ENCODE results near the gene MTMR12.

GRCh38 chr5:32312197-32312594 is 543 bp downstream of the MTMR12 start:
- TF ChIP-seq POLR2AphosphoS5 (IDR thresholded peaks at IDR 0.05) (peak; percentile 83 to 92 (median 87)), POLR2A (IDR thresholded peaks at IDR 0.05) (peak; percentile 37 to 55), EP300 (IDR thresholded peaks at IDR 0.05) (peak in 3 of 4 donors; percentile 22 to 77 (median 63))
